Neuronal stem cell (in vitro differentiated cells): ENCODE measurements around the gene TAS2R41.
A peak's percentile ranks its signal among the peaks of the same experiment; 100 is the strongest.

Experiments used
- DNase-seq: peaks from one replicate; pipeline ENCODE4 v3.0.0-alpha.2; 2013; ENCODE audit warnings: low spot score
- H2AFZ ChIP-seq: one replicate; pipeline ENCODE4 v1.6.1; 2013; ENCODE audit warnings: mild to moderate bottlenecking, low read length, inconsistent platforms
- H2AK5ac ChIP-seq: 2 replicates; pipeline ENCODE4 v1.6.1; 2013; ENCODE audit warnings: low read depth, mild to moderate bottlenecking, inconsistent platforms, low read length, moderate library complexity, mixed read lengths
- H2BK120ac ChIP-seq: 2 replicates; pipeline ENCODE4 v1.6.1; 2013; ENCODE audit warnings: low read depth, mild to moderate bottlenecking, inconsistent platforms, low read length, moderate library complexity, mixed read lengths
- H2BK12ac ChIP-seq: one replicate; pipeline ENCODE4 v1.6.1; 2013; ENCODE audit warnings: low read length, inconsistent platforms
- H2BK15ac ChIP-seq: 2 replicates; pipeline ENCODE4 v1.6.1; 2013; ENCODE audit warnings: mild to moderate bottlenecking, low read length, inconsistent platforms, mixed read lengths
- H2BK5ac ChIP-seq: one replicate; pipeline ENCODE4 v1.6.1; 2013; ENCODE audit warnings: inconsistent platforms, mild to moderate bottlenecking, low read length, moderate library complexity
- H3K14ac ChIP-seq: one replicate; pipeline ENCODE4 v1.6.1; 2013; ENCODE audit warnings: low read length, inconsistent platforms
- H3K18ac ChIP-seq: 2 replicates; pipeline ENCODE4 v1.6.1; 2013; ENCODE audit warnings: low read length, inconsistent platforms
- H3K23ac ChIP-seq: 2 replicates; pipeline ENCODE4 v1.6.1; 2013; ENCODE audit warnings: low read depth, mild to moderate bottlenecking, mixed read lengths, low read length, inconsistent platforms; ENCODE audit not compliant: poor library complexity
- H3K27ac ChIP-seq: replicated peaks from 3 replicates; pipeline ENCODE4 v1.5.1; 2013; ENCODE audit warnings: low read length, inconsistent platforms
- H3K27me3 ChIP-seq, 3 experiments: 2 replicates each; pipeline ENCODE4 v1.6.1; 2013; ENCODE audit warnings: low read length in 3 of 3, mild to moderate bottlenecking in 2 of 3, inconsistent platforms in 1 of 3, low read depth in 1 of 3, mixed read lengths in 1 of 3, moderate library complexity in 1 of 3; ENCODE audit not compliant: control insufficient read depth in 3 of 3, insufficient read depth in 3 of 3
- H3K36me3 ChIP-seq, 2 donors: replicated peaks in 1 of 2; 2 replicates each; pipeline ENCODE4 v1.6.1; 2013; ENCODE audit warnings: low read length in 2 of 2; ENCODE audit not compliant: control insufficient read depth in 2 of 2, insufficient read depth in 2 of 2
- H3K4ac ChIP-seq: 2 replicates; pipeline ENCODE4 v1.6.1; 2013; ENCODE audit warnings: inconsistent platforms, mild to moderate bottlenecking, low read length, moderate library complexity
- H3K4me1 ChIP-seq, 2 donors: 1 replicate in 1 of 2; 2 replicates in 1 of 2; pipeline ENCODE4 v1.6.1; 2013; ENCODE audit warnings: low read length in 2 of 2, low read depth in 1 of 2; ENCODE audit not compliant: control insufficient read depth in 2 of 2, insufficient read depth in 1 of 2
- H3K4me2 ChIP-seq: one replicate; pipeline ENCODE4 v1.6.1; 2013; ENCODE audit warnings: mild to moderate bottlenecking, low read length, inconsistent platforms; ENCODE audit not compliant: insufficient read depth, poor library complexity, severe bottlenecking
- H3K4me3 ChIP-seq, 2 donors: 2 replicates each; pipeline ENCODE4 v1.5.1; 2013; ENCODE audit warnings: low read length in 2 of 2, mild to moderate bottlenecking in 2 of 2, inconsistent platforms in 1 of 2, moderate library complexity in 1 of 2
- H3K79me1 ChIP-seq: one replicate; pipeline ENCODE4 v1.6.1; 2013; ENCODE audit warnings: low read depth, mild to moderate bottlenecking, inconsistent platforms, low read length, moderate library complexity
- H3K9ac ChIP-seq: one replicate; pipeline ENCODE4 v1.6.1; 2013; ENCODE audit warnings: mild to moderate bottlenecking, low read depth, low read length, inconsistent platforms; ENCODE audit not compliant: poor library complexity
- H3K9me3 ChIP-seq, 2 donors: replicated peaks in 1 of 2; 2 replicates each; pipeline versions ENCODE3 to v1.6.1; 2013; ENCODE audit warnings: low read length in 2 of 2, mild to moderate bottlenecking in 2 of 2, inconsistent platforms in 1 of 2, low read depth in 1 of 2, mixed read lengths in 1 of 2, moderate library complexity in 1 of 2; ENCODE audit not compliant: control insufficient read depth in 2 of 2, insufficient read depth in 1 of 2
- H4K8ac ChIP-seq: one replicate; pipeline ENCODE4 v1.6.1; 2013; ENCODE audit warnings: low read depth, mild to moderate bottlenecking, inconsistent platforms, low read length, moderate library complexity
- H4K91ac ChIP-seq: one replicate; pipeline ENCODE4 v1.6.1; 2013; ENCODE audit warnings: low read length, low read depth, mild to moderate bottlenecking, inconsistent platforms; ENCODE audit not compliant: poor library complexity
- WGBS, 2 donors: extraction: QIAGEN DNeasy Blood & Tissue Kit; methylation state at CpG; one replicate each; pipeline ENCODE4 v1.1.7; 2013; ENCODE audit warnings: missing lambda C conversion rate in 2 of 2, mixed read lengths in 1 of 2; ENCODE audit not compliant: insufficient read length in 2 of 2, insufficient replicate concordance in 1 of 2; ENCODE audit errors: extremely low coverage in 2 of 2; 5-methylcytosine and 5-hydroxymethylcytosine counted together

TAS2R41 gene

GRCh38 chr7:143511593-143512047 lies 33.9 kb downstream of the TAS2R41 start:
- Histone ChIP-seq H4K8ac (no peak overlapping the region), H2BK120ac (no peak overlapping the region), H3K4ac (no peak overlapping the region), H3K4me1 (no peaks in the 10 kb centered on the region), H3K4me2 (no peak overlapping the region), H3K27ac (no peak overlapping the region), H3K36me3 (no peaks in the 10 kb centered on the region), H3K18ac (peak overlapping the region; percentile 71), H2BK5ac (no peak overlapping the region), H3K79me1 (no peaks in the 10 kb centered on the region), H3K9ac (peak overlapping the region; percentile 73), H4K91ac (no peak overlapping the region), H2AFZ (no peak overlapping the region), H3K23ac (peak overlapping the region; percentile 75), H3K14ac (peak overlapping the region; percentile 42), H3K9me3 (no peaks in the 10 kb centered on the region), H3K4me3 (peak overlapping the region in 1 of 2 donors; percentile 31), H2BK15ac (no peak overlapping the region), H2AK5ac (no peak overlapping the region), H3K27me3 (no peaks in the 10 kb centered on the region), H2BK12ac (no peak overlapping the region)
- WGBS, 2 donors: no CpG with 5 or more reads among the region's 23 CpGs
- no peak for DNase-seq

- Histone ChIP-seq H2AK5ac (no peak overlapping the region), H2BK12ac (no peak overlapping the region), H3K27me3 (no peaks in the 10 kb centered on the region), H3K36me3 (no peaks in the 10 kb centered on the region), H2BK120ac (no peak overlapping the region), H3K4me1 (no peaks in the 10 kb centered on the region), H3K9me3 (no peaks in the 10 kb centered on the region), H3K4ac (no peak overlapping the region), H3K79me1 (no peaks in the 10 kb centered on the region), H3K23ac (no peak overlapping the region), H2AFZ (no peak overlapping the region), H3K27ac (no peak overlapping the region), H3K4me2 (no peak overlapping the region), H2BK15ac (no peak overlapping the region), H3K18ac (no peak overlapping the region), H3K4me3 (no peak overlapping the region), H4K91ac (no peak overlapping the region), H3K9ac (no peak overlapping the region), H4K8ac (no peak overlapping the region), H2BK5ac (no peak overlapping the region), H3K14ac (no peak overlapping the region)
- DNase-seq: no peak
- no CpG with 5 or more reads among the region's 8 CpGs for WGBS, 2 donors
Measured at GRCh38 chr7:143512488-143513340, 35.0 kb downstream of the TAS2R41 start.

GRCh38 chr7:143514487-143514886 lies 36.8 kb downstream of the TAS2R41 start:
- no peak overlapping the region for H2BK12ac ChIP-seq
- no peak overlapping the region for H3K4ac ChIP-seq
- no peak overlapping the region for H3K14ac ChIP-seq
- no peaks in the 10 kb centered on the region for H3K79me1 ChIP-seq
- H2BK5ac ChIP-seq: no peak overlapping the region
- no peaks in the 10 kb centered on the region for H3K9me3 ChIP-seq
- no peak overlapping the region for H2BK15ac ChIP-seq
- H2AK5ac ChIP-seq: no peak overlapping the region
- no peak overlapping the region for H3K18ac ChIP-seq
- H2AFZ ChIP-seq: no peak overlapping the region
- H3K27me3 ChIP-seq: no peaks in the 10 kb centered on the region
- H3K4me2 ChIP-seq: no peak overlapping the region
- DNase-seq: no peak
- H4K8ac ChIP-seq: no peak overlapping the region
- no peak overlapping the region for H4K91ac ChIP-seq
- no peak overlapping the region for H2BK120ac ChIP-seq
- H3K9ac ChIP-seq: no peak overlapping the region
- H3K4me1 ChIP-seq: peaks cover 0 to 4% of the 10 kb centered on the region in 2 donors
- no peak overlapping the region for H3K4me3 ChIP-seq
- H3K36me3 ChIP-seq: no peaks in the 10 kb centered on the region
- WGBS, 2 donors: no CpG with 5 or more reads among the region's 2 CpGs
- no peak overlapping the region for H3K23ac ChIP-seq
- no peak overlapping the region for H3K27ac ChIP-seq

DNA sequence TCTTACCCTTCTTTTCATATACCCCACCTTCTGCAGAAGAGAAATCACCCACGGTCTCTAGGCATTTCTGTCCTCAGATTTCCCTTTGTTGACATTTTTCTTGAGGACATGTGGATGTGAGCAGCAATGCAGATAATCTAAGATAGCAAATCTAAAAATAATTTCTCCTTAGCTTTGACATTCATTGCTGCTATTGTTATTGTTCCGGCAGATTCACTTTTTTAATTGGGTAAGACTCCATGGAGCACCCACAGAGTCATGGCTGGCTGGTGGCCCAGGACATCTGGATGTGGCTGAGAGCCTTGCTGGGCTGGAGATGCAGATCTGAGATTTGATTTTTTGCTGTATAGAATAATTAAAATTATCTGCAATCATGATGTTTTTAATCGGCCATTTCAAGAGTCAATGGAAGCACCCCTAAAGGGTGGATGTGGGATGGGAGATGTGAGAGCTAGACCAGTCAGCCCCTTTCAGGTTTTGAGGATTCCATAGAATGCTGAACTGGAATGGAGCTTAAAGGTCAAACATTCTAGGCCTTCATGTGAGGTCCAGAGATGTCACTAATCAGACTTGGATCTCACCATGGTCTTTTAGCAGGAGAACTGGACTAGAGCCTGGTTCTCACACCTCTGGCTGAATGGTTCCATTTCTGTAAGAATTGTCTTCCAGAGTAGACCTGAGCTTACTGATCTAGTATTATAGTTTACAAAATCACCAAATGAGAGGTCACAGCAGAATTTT lies 37.5 kb downstream of the TAS2R41 start:
- Histone ChIP-seq H4K91ac (no peak overlapping the region), H2BK15ac (no peak overlapping the region), H2BK120ac (no peak overlapping the region), H2AFZ (no peak overlapping the region), H3K4me3 (no peak overlapping the region), H3K9ac (no peak overlapping the region), H3K4me2 (no peak overlapping the region), H3K9me3 (no peaks in the 10 kb centered on the region), H3K36me3 (no peaks in the 10 kb centered on the region), H2BK12ac (no peak overlapping the region), H3K27ac (no peak overlapping the region), H2BK5ac (no peak overlapping the region), H2AK5ac (no peak overlapping the region), H3K4me1 (peaks cover 0 to 4% of the 10 kb centered on the region in 2 donors), H3K18ac (no peak overlapping the region), H3K27me3 (no peaks in the 10 kb centered on the region), H3K79me1 (no peaks in the 10 kb centered on the region), H3K14ac (no peak overlapping the region), H4K8ac (no peak overlapping the region), H3K23ac (no peak overlapping the region), H3K4ac (no peak overlapping the region)
- WGBS, 2 donors: no CpG with 5 or more reads among the region's 3 CpGs
- DNase-seq: no peak
